HepG2 (cell line): ENCODE measurements around the gene PIEZO2. TPM values are rescaled to one million over a fixed set of nuclear protein-coding genes. Genes with fewer than 3 reads are reported as not detected.

ENCODE experiments used
- ATAC-seq: fragments of 200-7000 bp; cut with Tn5 transposase; 3 replicates; pipeline ENCODE4 v1.9.1; 2020; ENCODE audit warnings: mild to moderate bottlenecking, moderate library complexity
- BruUV-seq: library from RNA; stranded (reverse); fragments of 400-500 nt; replicated peaks from 2 replicates; lab custom pipeline; 2021; lab: Mats Ljungman, UMichigan
- CTCF ChIA-PET: fragments of 300-600 bp; formaldehyde crosslinking; extraction: SDS; loops from one replicate; lab custom pipeline; 2021; ENCODE audit warnings: low total read pairs, inconsistent platforms, low intra/inter-chr PET ratio; lab: Yijun Ruan, JAX
- POLR2A ChIA-PET: fragments of 350-600 bp; sonication (Branson Sonifier 250); formaldehyde crosslinking; loops from one replicate; lab custom pipeline; 2020; ENCODE audit warnings: antibody characterized with exemption, inconsistent platforms; lab: Yijun Ruan, JAX
- DNase-seq: peaks from one replicate; pipeline ENCODE4 v3.0.0-alpha.2; 2015; ENCODE audit warnings: low spot score
- FAIRE-seq: peaks from 3 replicates; lab custom pipeline; 2011; peaks lifted over from hg19 to GRCh38; lab: Jason Lieb, UNC
- H2AFZ ChIP-seq: one replicate; pipeline ENCODE4 v1.6.1; 2011; ENCODE audit warnings: low read length, inconsistent platforms
- H3K27ac ChIP-seq: fragments of 300-600 bp; 3 replicates; pipeline ENCODE4 v1.8.0; 2011; ENCODE audit warnings: mixed run types, mild to moderate bottlenecking, mixed read lengths, low read length, inconsistent platforms; ENCODE audit not compliant: insufficient read depth; ENCODE audit errors: extremely low read length
- H3K27me3 ChIP-seq, 2 experiments: fragments of 200-600 bp in 1 of 2; 2 replicates in 1 of 2; 3 replicates in 1 of 2; pipeline versions ENCODE4 v1.6.0 to v1.8.0; 2011; ENCODE audit warnings: low read length in 2 of 2, mild to moderate bottlenecking in 2 of 2, moderate library complexity in 2 of 2, inconsistent platforms in 1 of 2; ENCODE audit not compliant: insufficient read depth in 2 of 2, control insufficient read depth in 1 of 2
- H3K36me3 ChIP-seq, 2 experiments: fragments of 200-600 bp in 1 of 2; replicated peaks in 1 of 2; 2 replicates in 1 of 2; 3 replicates in 1 of 2; pipeline versions ENCODE4 v1.5.1 to v1.8.0; 2011; ENCODE audit warnings: low read length in 2 of 2, inconsistent platforms in 1 of 2; ENCODE audit not compliant: insufficient read depth in 2 of 2, control insufficient read depth in 1 of 2
- H3K4me1 ChIP-seq: 2 replicates; pipeline ENCODE4 v1.5.1; 2012; ENCODE audit warnings: low read length, inconsistent platforms; ENCODE audit not compliant: insufficient read depth
- H3K4me2 ChIP-seq: 2 replicates; pipeline ENCODE4 v1.6.0; 2011; ENCODE audit warnings: low read depth, low read length, inconsistent platforms
- H3K4me3 ChIP-seq, 3 experiments: fragments of 200-600 bp in 1 of 3; sonication (generic), shearing (Covaris generic) in 1 of 3; replicated peaks in 1 of 3; 2 replicates each; pipeline ENCODE4 v1.5.1; 2011 to 2016; ENCODE audit warnings: low read length in 3 of 3, inconsistent platforms in 2 of 3, low read depth in 2 of 3, mild to moderate bottlenecking in 2 of 3, control low read depth in 1 of 3, mixed read lengths in 1 of 3; ENCODE audit not compliant: insufficient read depth in 1 of 3
- H3K79me2 ChIP-seq: one replicate; pipeline ENCODE4 v1.6.1; 2011; ENCODE audit warnings: low read length, inconsistent platforms; ENCODE audit not compliant: insufficient read depth
- H3K9ac ChIP-seq: 2 replicates; pipeline ENCODE4 v1.6.0; 2011; ENCODE audit warnings: mild to moderate bottlenecking, low read depth, low read length, inconsistent platforms; ENCODE audit not compliant: insufficient read depth
- H3K9me3 ChIP-seq: 2 replicates; pipeline ENCODE4 v1.5.1; 2012; ENCODE audit warnings: mild to moderate bottlenecking, low read length
- H4K20me1 ChIP-seq: 2 replicates; pipeline ENCODE4 v1.6.0; 2011; ENCODE audit warnings: inconsistent platforms, mild to moderate bottlenecking, low read length, moderate library complexity; ENCODE audit not compliant: insufficient read depth
- JUN ChIP-seq: sonication (generic); formaldehyde crosslinking; IDR thresholded peaks from 2 replicates; pipeline ENCODE4 v1.4.0; 2020; ENCODE audit warnings: mild to moderate bottlenecking, missing genetic modification reagents
- KDM1A ChIP-seq: IDR thresholded peaks from 2 replicates; pipeline ENCODE4 v1.6.1; 2016; ENCODE audit warnings: missing compliant biosample characterization
- KDM2A ChIP-seq: sonication (generic); formaldehyde crosslinking; IDR thresholded peaks from 2 replicates; pipeline ENCODE4 v1.4.0; 2020; ENCODE audit warnings: low read depth, missing genetic modification reagents, borderline replicate concordance
- KLF6 ChIP-seq: IDR thresholded peaks from 2 replicates; pipeline ENCODE4 v1.8.0; 2016; ENCODE audit warnings: missing biosample characterization, missing genetic modification reagents
- MZF1 ChIP-seq: sonication (generic); formaldehyde crosslinking; IDR thresholded peaks from 2 replicates; pipeline ENCODE4 v1.8.1; 2023; ENCODE audit warnings: mild to moderate bottlenecking, missing genetic modification reagents, borderline replicate concordance
- PHF21A ChIP-seq: sonication (generic); formaldehyde crosslinking; IDR thresholded peaks from 2 replicates; pipeline ENCODE4 v1.5.0; 2020; ENCODE audit warnings: mild to moderate bottlenecking, missing genetic modification reagents
- STAG1 ChIP-seq: sonication (generic); formaldehyde crosslinking; IDR thresholded peaks from 2 replicates; pipeline ENCODE4 v1.4.0; 2020; ENCODE audit warnings: missing genetic modification reagents
- ZBTB7B ChIP-seq: sonication (generic); formaldehyde crosslinking; IDR thresholded peaks from 2 replicates; pipeline ENCODE4 v1.4.0; 2020; ENCODE audit warnings: missing genetic modification reagents
- ZNF17 ChIP-seq: sonication (generic); formaldehyde crosslinking; IDR thresholded peaks from 2 replicates; pipeline ENCODE4 v1.5.0; 2020; ENCODE audit warnings: mild to moderate bottlenecking, missing genetic modification reagents
- ZNF350 ChIP-seq: sonication (generic); formaldehyde crosslinking; IDR thresholded peaks from 2 replicates; pipeline ENCODE4 v1.4.0; 2020; ENCODE audit warnings: mild to moderate bottlenecking, low read depth, missing genetic modification reagents, borderline replicate concordance
- ZNF430 ChIP-seq: sonication (generic); formaldehyde crosslinking; IDR thresholded peaks from 2 replicates; pipeline ENCODE4 v1.9.0; 2021; ENCODE audit warnings: mild to moderate bottlenecking, missing genetic modification reagents
- ZNF552 ChIP-seq: sonication (generic); formaldehyde crosslinking; IDR thresholded peaks from 2 replicates; pipeline ENCODE4 v1.9.0; 2022; ENCODE audit warnings: missing genetic modification reagents, mild to moderate bottlenecking, borderline replicate concordance
- ZNF563 ChIP-seq: sonication (generic); formaldehyde crosslinking; IDR thresholded peaks from 2 replicates; pipeline ENCODE4 v1.8.0; 2022; ENCODE audit warnings: mild to moderate bottlenecking, moderate library complexity, missing genetic modification reagents
- ZNF577 ChIP-seq: sonication (generic); formaldehyde crosslinking; IDR thresholded peaks from 2 replicates; pipeline ENCODE4 v1.4.0; 2020; ENCODE audit warnings: mild to moderate bottlenecking, low read depth, missing genetic modification reagents, borderline replicate concordance
- ZNF614 ChIP-seq: IDR thresholded peaks from 2 replicates; pipeline ENCODE4 v1.6.1; 2018; ENCODE audit warnings: missing biosample characterization, missing genetic modification reagents, inconsistent platforms, borderline replicate concordance
- ZNF644 ChIP-seq: IDR thresholded peaks from 2 replicates; pipeline ENCODE4 v1.6.1; 2016; ENCODE audit warnings: low read depth
- ZSCAN29 ChIP-seq: sonication (generic); formaldehyde crosslinking; conservative IDR thresholded peaks from 2 replicates; pipeline ENCODE4 v1.4.0; 2020; ENCODE audit warnings: mild to moderate bottlenecking, missing genetic modification reagents
- WGBS: methylation state at CpG from one replicate; pipeline ENCODE4 v1.1.6; 2017; ENCODE audit warnings: low lambda C conversion rate; 5-methylcytosine and 5-hydroxymethylcytosine counted together
- in situ Hi-C: cut with HindIII; loops from 2 replicates; pipeline ENCODE4 v1.10.0; 2017; ENCODE audit warnings: low pct_unique_long_range_greater_than_20kb; ENCODE audit not compliant: extremely low pct_ligation_motif_present
- intact Hi-C: fragments of 100-400 bp; cut with micrococcal nuclease; formaldehyde crosslinking; loops from one replicate; pipeline ENCODE4 v1.10.0; 2022; ENCODE audit not compliant: unreplicated experiment
- polyA plus RNA-seq, 8 experiments: library from polyadenylated mRNA; depleted of rRNA in 3 of 8; stranded (reverse) in 7 of 8; unstranded in 1 of 8; fragments of >200 nt; fragmentation: Illumina TruSeq in 4 of 8; extraction: Trizol in 4 of 8; gene quantifications; 2 replicates each; pipeline versions ENCODE4 v1.2.1 to v1.2.3, GENCODE V29; 2011 to 2016; ENCODE audit warnings: low read depth in 4 of 8, missing spikeins in 1 of 8, mixed read lengths in 1 of 8; ENCODE audit not compliant: insufficient read depth in 1 of 8
- total RNA-seq, 5 experiments: library from RNA; depleted of rRNA; stranded (reverse); fragments of >200 nt; fragmentation: Illumina TruSeq; extraction: Trizol; gene quantifications; 2 replicates each; pipeline ENCODE4 v1.2.3, GENCODE V29; 2016; ENCODE audit warnings: low read depth in 1 of 5
- TF ChIP-seq, protein P1 (sequence below): sonication (generic); formaldehyde crosslinking; IDR thresholded peaks from 2 replicates; pipeline ENCODE4 v1.8.0; 2022; ENCODE audit warnings: missing genetic modification reagents, mild to moderate bottlenecking, moderate library complexity, borderline replicate concordance

PIEZO2 gene
- total and polyA plus RNA-seq, 2 of the 13 experiments (the other 11 are each of a cell fraction or from before 2014, with no cell fraction given), result 15.2 to 27.2 TPM

DNA sequence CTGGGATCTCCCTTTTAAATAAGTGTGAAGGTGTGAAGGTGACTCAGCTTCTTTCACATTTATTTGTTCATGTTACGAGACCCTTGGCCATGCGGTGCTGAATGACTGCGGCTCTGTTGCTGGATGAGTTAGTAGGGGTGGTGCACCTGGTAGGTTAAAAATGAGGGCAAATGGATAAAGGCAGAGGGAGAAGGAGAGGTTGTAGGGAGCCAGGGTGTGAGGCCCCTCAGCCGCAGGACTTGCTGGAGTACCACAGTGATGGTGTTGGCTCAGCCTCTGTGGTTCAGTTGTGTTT, 459.4 kb downstream of the PIEZO2 start:
- DNase-seq (no peak), ATAC-seq (no peak), FAIRE-seq (no peak)
- H3K79me2 ChIP-seq, result no peaks in the 10 kb centered on the region
- no peak for TF ChIP-seq ZNF577 (CRISPR knock-in tag)
- no peak overlapping the region for H3K9ac ChIP-seq
- intact Hi-C loops (no loop called here), in situ Hi-C loops (no loop called here)
- H2AFZ ChIP-seq, result no peak overlapping the region
- H3K36me3 ChIP-seq, result peaks cover 0 to 6% of the 10 kb centered on the region in 2 experiments; a peak in 1 of 5 replicates
- no peaks in the 10 kb centered on the region for H4K20me1 ChIP-seq
- H3K4me3 ChIP-seq, result no peak overlapping the region
- BruUV-seq, result no TSS peak
- H3K27ac ChIP-seq, result no peak overlapping the region
- ChIA-PET CTCF (no interaction called here), POLR2A (no interaction called here)
- whole genome bisulfite sequencing, result 78% methylated on average over 4 of the region's 4 CpGs
- H3K27me3 ChIP-seq, result no peaks in the 10 kb centered on the region
- no peaks in the 10 kb centered on the region for H3K4me1 ChIP-seq
- no peak overlapping the region for H3K4me2 ChIP-seq
- H3K9me3 ChIP-seq, result no peaks in the 10 kb centered on the region

DNA sequence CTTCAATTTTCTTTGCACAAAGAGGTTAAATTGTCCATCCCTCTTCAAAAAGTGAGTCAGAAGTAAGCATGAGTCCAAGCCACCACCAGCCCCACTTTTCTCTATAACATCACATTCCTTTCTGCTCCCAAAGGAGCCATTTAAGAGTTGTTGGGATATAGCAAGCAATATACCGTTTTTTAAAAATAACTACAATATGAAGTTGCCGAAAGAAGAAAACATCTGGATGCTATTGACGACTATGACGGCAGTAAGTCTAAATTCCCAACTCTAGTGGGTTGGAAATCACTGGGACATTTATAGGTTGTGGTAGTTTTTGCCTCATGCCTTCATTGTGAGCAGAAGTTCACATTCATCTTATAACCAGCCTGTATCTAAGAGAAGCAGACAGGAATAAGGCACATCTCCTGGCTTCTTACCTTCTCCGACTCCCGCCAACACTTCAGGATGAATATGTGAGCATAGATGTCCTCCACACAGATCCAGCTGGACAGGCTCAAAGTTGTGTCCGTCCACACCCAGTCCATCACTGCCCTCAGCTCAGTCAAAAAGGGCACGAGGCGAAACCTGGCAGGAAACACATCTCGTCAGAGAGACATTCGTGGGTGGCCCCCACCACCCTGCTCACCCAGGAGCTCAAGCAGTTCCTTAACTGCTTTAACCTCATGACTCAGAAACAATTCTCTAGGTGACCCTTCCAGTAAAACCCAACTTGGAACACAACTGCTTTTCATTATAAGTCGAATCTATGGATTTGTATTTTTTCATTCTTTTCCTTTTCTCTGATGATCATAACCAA, 459.9 kb downstream of the PIEZO2 start:
- H3K27me3 ChIP-seq, result no peaks in the 10 kb centered on the region
- CTCF ChIA-PET, result no interaction called here
- TF ChIP-seq KDM2A (CRISPR knock-in tag) (no peak), ZNF552 (no peak), ZNF17 (no peak), JUN (CRISPR knock-in tag) (no peak), ZBTB7B (CRISPR knock-in tag) (no peak), KDM1A (no peak), PHF21A (CRISPR knock-in tag) (no peak), KLF6 (CRISPR knock-in tag) (no peak), ZNF563 (CRISPR knock-in tag) (no peak), STAG1 (CRISPR knock-in tag) (no peak), ZNF614 (CRISPR knock-in tag) (no peak), MZF1 (CRISPR knock-in tag) (no peak), ZNF350 (CRISPR knock-in tag) (no peak), ZSCAN29 (CRISPR knock-in tag) (no peak), ZNF644 (no peak), ZNF430 (no peak)
- TF ChIP-seq, protein P1, sequence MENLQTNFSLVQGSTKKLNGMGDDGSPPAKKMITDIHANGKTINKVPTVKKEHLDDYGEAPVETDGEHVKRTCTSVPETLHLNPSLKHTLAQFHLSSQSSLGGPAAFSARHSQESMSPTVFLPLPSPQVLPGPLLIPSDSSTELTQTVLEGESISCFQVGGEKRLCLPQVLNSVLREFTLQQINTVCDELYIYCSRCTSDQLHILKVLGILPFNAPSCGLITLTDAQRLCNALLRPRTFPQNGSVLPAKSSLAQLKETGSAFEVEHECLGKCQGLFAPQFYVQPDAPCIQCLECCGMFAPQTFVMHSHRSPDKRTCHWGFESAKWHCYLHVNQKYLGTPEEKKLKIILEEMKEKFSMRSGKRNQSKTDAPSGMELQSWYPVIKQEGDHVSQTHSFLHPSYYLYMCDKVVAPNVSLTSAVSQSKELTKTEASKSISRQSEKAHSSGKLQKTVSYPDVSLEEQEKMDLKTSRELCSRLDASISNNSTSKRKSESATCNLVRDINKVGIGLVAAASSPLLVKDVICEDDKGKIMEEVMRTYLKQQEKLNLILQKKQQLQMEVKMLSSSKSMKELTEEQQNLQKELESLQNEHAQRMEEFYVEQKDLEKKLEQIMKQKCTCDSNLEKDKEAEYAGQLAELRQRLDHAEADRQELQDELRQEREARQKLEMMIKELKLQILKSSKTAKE (CRISPR knock-in tag), result no peak
- H3K4me3 ChIP-seq, result no peak overlapping the region
- no peak overlapping the region for H3K4me2 ChIP-seq
- no peaks in the 10 kb centered on the region for H3K79me2 ChIP-seq
- POLR2A ChIA-PET, result no interaction called here
- WGBS, result 71% methylated on average over 12 of the region's 12 CpGs
- no TSS peak for BruUV-seq
- ATAC-seq, result no peak
- H3K36me3 ChIP-seq, result peaks cover 0 to 6% of the 10 kb centered on the region in 2 experiments; a peak in 1 of 5 replicates
- H3K27ac ChIP-seq, result no peak overlapping the region
- no peak overlapping the region for H2AFZ ChIP-seq
- no peaks in the 10 kb centered on the region for H3K4me1 ChIP-seq
- H3K9me3 ChIP-seq, result no peaks in the 10 kb centered on the region
- no peak for DNase-seq
- intact Hi-C loops, result no loop called here
- no peaks in the 10 kb centered on the region for H4K20me1 ChIP-seq
- in situ Hi-C loops, result no loop called here
- no peak for FAIRE-seq
- no peak overlapping the region for H3K9ac ChIP-seq
